BLaER1 treated with 17β-estradiol and CSF1 and Interleukin-3, amounts not matched to agents 10 nM and 100 nM (cell line): ENCODE measurements around the gene GABRG3.

Experiments used
- H3K27ac ChIP-seq, 11 experiments: shearing (Covaris generic); formaldehyde crosslinking; 2 replicates each; pipeline ENCODE4 v1.8.1; 2022
- H3K27me3 ChIP-seq, 11 experiments: shearing (Covaris generic); formaldehyde crosslinking; 2 replicates each; pipeline ENCODE4 v1.8.1; 2022
- H3K36me3 ChIP-seq, 11 experiments: shearing (Covaris generic); formaldehyde crosslinking; 2 replicates each; pipeline ENCODE4 v1.8.1; 2022
- H3K4me1 ChIP-seq, 10 experiments: shearing (Covaris generic); formaldehyde crosslinking; 2 replicates each; pipeline ENCODE4 v1.8.1; 2022
- H3K4me2 ChIP-seq, 11 experiments: shearing (Covaris generic); formaldehyde crosslinking; 2 replicates each; pipeline ENCODE4 v1.8.1; 2022
- H3K4me3 ChIP-seq, 10 experiments: shearing (Covaris generic); formaldehyde crosslinking; 2 replicates each; pipeline ENCODE4 v1.8.1; 2022
- H3K9ac ChIP-seq, 11 experiments: shearing (Covaris generic); formaldehyde crosslinking; 2 replicates each; pipeline ENCODE4 v1.8.1; 2022
- H3K9me3 ChIP-seq, 11 experiments: shearing (Covaris generic); formaldehyde crosslinking; replicated peaks in 1 of 11; 2 replicates each; pipeline ENCODE4 v1.8.1; 2022
- H4K20me1 ChIP-seq, 11 experiments: shearing (Covaris generic); formaldehyde crosslinking; 2 replicates each; pipeline ENCODE4 v1.8.1; 2022
- Cebpa-rat ChIP-seq, 11 experiments: shearing (Covaris generic); IDR thresholded peaks; 2 replicates each; pipeline ENCODE4 v1.8.1; 2022

Gene GABRG3

DNA sequence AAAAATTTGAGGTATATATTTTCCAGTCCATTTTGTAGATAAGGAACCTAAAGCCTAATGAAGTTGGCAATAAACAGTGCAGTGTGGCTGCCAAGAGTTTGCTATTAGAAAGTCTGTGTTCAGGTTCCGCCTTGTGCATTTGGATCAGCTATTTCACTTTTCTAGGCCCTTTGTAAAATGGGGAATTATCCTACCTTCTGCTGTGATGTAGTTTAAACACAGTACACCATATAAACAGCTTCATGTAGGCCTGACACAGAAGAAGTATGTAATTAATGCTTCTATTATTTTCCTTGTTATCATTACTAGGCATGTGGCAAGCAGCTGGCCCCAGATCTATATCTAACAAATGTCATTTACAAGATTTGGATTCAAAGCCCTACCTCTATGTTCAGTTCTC, 456.3 kb downstream of the GABRG3 start:
- H3K4me1 ChIP-seq: no peaks in the 10 kb centered on the region
- no peak overlapping the region for H3K9ac ChIP-seq
- TF ChIP-seq Cebpa-rat (IDR thresholded peaks at IDR 0.05): no peak
- no peaks in the 10 kb centered on the region for H3K36me3 ChIP-seq
- H3K4me3 ChIP-seq: no peak overlapping the region
- peaks cover 0 to 9% (median 6%) of the 10 kb centered on the region in 11 experiments; a peak in 8 of 22 replicates for H3K9me3 ChIP-seq
- H4K20me1 ChIP-seq: no peaks in the 10 kb centered on the region
- H3K27ac ChIP-seq: no peak overlapping the region
- H3K4me2 ChIP-seq: no peak overlapping the region
- no peaks in the 10 kb centered on the region for H3K27me3 ChIP-seq

- no peaks in the 10 kb centered on the region for H3K4me1 ChIP-seq
- H3K27ac ChIP-seq: no peak overlapping the region
- H3K4me3 ChIP-seq: no peak overlapping the region
- peaks cover 3 to 12% (median 8%) of the 10 kb centered on the region in 11 experiments; a peak in 13 of 22 replicates for H3K9me3 ChIP-seq
- no peak for TF ChIP-seq Cebpa-rat (IDR thresholded peaks at IDR 0.05)
- H3K36me3 ChIP-seq: no peaks in the 10 kb centered on the region
- no peak overlapping the region for H3K9ac ChIP-seq
- H3K27me3 ChIP-seq: no peaks in the 10 kb centered on the region
- no peaks in the 10 kb centered on the region for H4K20me1 ChIP-seq
- H3K4me2 ChIP-seq: no peak overlapping the region
Observed at GRCh38 chr15:27428151-27428550, 457.2 kb downstream of the GABRG3 start.

DNA sequence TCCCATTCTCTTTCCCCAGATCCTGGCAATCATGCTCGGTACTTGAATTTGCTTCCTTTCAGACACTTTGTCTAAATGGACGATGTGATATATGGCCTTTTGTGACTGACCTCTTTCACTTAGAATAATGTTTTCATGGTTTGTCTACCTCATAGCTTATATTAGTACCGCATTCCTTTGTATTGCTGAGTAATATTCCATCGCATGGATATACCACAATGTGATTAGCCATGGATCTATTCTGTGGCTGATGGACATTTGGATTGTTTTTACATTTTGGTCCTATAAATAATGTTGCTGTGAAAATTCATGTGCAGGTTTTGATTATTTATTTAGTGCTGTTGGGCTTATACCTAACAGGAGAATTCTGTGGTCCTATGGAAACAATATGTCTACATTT, 458.6 kb downstream of the GABRG3 start:
- no peaks in the 10 kb centered on the region for H3K4me1 ChIP-seq
- H3K27ac ChIP-seq: no peak overlapping the region
- TF ChIP-seq Cebpa-rat (IDR thresholded peaks at IDR 0.05): no peak
- no peaks in the 10 kb centered on the region for H4K20me1 ChIP-seq
- H3K27me3 ChIP-seq: no peaks in the 10 kb centered on the region
- no peak overlapping the region for H3K4me3 ChIP-seq
- H3K36me3 ChIP-seq: no peaks in the 10 kb centered on the region
- H3K9ac ChIP-seq: no peak overlapping the region
- no peak overlapping the region for H3K4me2 ChIP-seq
- H3K9me3 ChIP-seq: peaks cover 3 to 15% (median 9%) of the 10 kb centered on the region in 11 experiments; a peak in 13 of 22 replicates

GRCh38 chr15:27433604-27434003, 462.6 kb downstream of the GABRG3 start:
- H3K9ac ChIP-seq: no peak overlapping the region
- TF ChIP-seq Cebpa-rat (IDR thresholded peaks at IDR 0.05): no peak
- H4K20me1 ChIP-seq: no peaks in the 10 kb centered on the region
- no peaks in the 10 kb centered on the region for H3K36me3 ChIP-seq
- H3K27me3 ChIP-seq: no peaks in the 10 kb centered on the region
- peaks cover 1 to 4% (median 4%) of the 10 kb centered on the region in 10 experiments for H3K4me1 ChIP-seq
- H3K9me3 ChIP-seq: peaks cover 5 to 22% (median 14%) of the 10 kb centered on the region in 11 experiments; a peak in 15 of 22 replicates
- H3K4me2 ChIP-seq: no peak overlapping the region
- no peak overlapping the region for H3K4me3 ChIP-seq
- no peak overlapping the region for H3K27ac ChIP-seq

DNA sequence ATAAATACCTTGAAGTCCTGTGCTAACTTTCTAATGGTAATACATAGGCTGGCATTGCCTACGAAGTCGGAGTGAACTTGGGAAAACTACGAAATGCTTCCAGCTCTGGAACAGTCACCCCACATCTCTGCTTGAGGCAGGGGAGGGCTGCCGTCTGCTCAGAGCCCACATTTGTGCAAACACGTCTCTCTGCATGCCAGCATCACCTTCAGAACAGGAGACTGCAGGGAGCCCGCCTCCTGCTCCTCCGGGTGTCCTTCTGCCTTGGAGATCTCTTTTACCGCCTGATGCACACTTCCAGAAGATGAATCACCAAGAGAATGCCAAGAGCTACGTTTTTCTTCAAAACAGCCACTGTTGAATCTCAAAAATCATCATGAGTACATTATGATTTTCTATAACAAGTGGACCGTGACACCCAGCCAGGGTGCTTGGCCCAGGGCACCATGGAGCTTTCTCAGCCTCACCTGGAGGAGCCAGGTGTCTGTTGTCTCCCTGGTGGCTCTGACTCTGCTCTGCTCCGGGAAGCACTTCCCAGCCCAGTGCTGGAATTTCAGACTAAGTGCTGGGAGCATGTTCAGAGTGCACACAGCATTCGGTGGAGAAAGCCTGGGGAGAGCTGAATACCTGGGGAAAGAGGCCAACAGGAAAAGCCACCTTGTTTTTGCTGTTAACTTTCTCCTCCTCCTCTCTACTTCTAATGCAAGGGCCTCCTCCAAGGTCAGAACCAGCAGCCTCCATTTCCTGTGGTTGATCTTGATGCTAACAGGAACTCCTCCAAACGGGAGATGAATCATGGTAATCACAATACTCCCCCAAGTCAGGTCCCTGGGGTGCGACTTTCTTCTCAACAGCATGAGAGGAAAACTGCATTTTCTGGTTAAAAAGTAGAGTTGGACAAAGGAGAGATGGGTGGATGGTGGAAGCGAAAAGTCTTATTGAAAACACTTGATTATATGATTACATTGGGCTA, 467.7 kb downstream of the GABRG3 start:
- Histone ChIP-seq H3K27ac (peak overlapping the region in 3 of 11 experiments; percentile 1 to 20 (median 15); a peak in 1 of 22 replicates), H4K20me1 (no peaks in the 10 kb centered on the region), H3K36me3 (no peaks in the 10 kb centered on the region), H3K4me2 (peak overlapping the region; percentile 35 to 78 (median 70)), H3K9me3 (peaks cover 0 to 11% (median 6%) of the 10 kb centered on the region in 11 experiments; a peak in 6 of 22 replicates), H3K4me1 (peaks cover 6 to 14% (median 12%) of the 10 kb centered on the region in 10 experiments), H3K9ac (no peak overlapping the region), H3K27me3 (no peaks in the 10 kb centered on the region), H3K4me3 (no peak overlapping the region)
- no peak for TF ChIP-seq Cebpa-rat (IDR thresholded peaks at IDR 0.05)

GRCh38 chr15:27441120-27441519, 470.1 kb downstream of the GABRG3 start:
- Histone ChIP-seq H3K4me2 (no peak overlapping the region), H4K20me1 (no peaks in the 10 kb centered on the region), H3K36me3 (no peaks in the 10 kb centered on the region), H3K9me3 (peaks cover 0 to 5% (median under 1%) of the 10 kb centered on the region in 11 experiments; a peak in 6 of 22 replicates), H3K27me3 (no peaks in the 10 kb centered on the region), H3K4me1 (peaks cover 6 to 14% (median 12%) of the 10 kb centered on the region in 10 experiments), H3K4me3 (no peak overlapping the region), H3K27ac (no peak overlapping the region), H3K9ac (no peak overlapping the region)
- TF ChIP-seq Cebpa-rat (IDR thresholded peaks at IDR 0.05): no peak

DNA sequence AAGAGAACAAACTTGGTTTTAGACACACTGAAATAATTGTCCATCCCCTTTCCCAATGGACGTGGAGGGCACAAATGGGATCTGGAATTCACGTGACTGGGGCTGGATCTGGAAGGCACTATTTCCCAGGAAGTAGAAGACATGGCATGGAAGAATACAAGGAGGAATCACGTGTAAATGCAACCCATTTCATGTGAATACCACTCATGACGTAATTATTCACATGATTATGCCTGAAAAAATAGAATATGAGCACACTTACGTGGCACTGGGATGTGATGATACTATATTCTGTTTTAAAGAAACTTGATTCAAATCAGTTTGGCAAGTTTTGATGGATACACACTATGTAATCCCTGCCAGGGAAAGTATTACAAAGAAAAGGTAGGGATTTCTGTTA, 477.3 kb downstream of the GABRG3 start:
- Histone ChIP-seq H3K27me3 (no peaks in the 10 kb centered on the region), H3K4me3 (no peak overlapping the region), H3K4me2 (no peak overlapping the region), H4K20me1 (no peaks in the 10 kb centered on the region), H3K27ac (no peak overlapping the region), H3K4me1 (no peaks in the 10 kb centered on the region), H3K9me3 (peaks cover 0 to 10% (median 7%) of the 10 kb centered on the region in 11 experiments; a peak in 6 of 22 replicates), H3K36me3 (no peaks in the 10 kb centered on the region), H3K9ac (no peak overlapping the region)
- TF ChIP-seq Cebpa-rat (IDR thresholded peaks at IDR 0.05): no peak

DNA sequence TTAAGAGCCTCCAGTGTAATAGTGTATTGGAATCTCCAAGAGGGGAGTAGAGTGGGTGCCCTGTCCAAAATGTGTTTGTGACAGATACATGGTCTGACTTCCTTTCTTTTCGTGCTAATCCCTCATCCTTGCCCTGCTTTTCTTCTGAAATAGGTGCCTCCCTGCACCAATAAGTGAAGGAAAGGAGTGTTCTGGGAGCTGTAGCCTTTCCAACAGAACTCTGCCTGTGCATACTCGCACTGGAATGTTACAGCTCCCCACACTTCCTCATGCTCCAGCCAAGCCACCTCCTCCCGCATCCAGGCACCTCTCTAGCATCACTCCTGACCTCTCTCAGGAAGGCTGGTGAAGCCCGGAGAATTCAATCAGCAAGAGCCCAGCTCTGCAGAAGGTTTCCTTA, 478.0 kb downstream of the GABRG3 start:
- Histone ChIP-seq H3K9ac (no peak overlapping the region), H3K4me1 (no peaks in the 10 kb centered on the region), H3K4me3 (no peak overlapping the region), H4K20me1 (no peaks in the 10 kb centered on the region), H3K27me3 (no peaks in the 10 kb centered on the region), H3K36me3 (no peaks in the 10 kb centered on the region), H3K9me3 (peaks cover 0 to 10% (median 7%) of the 10 kb centered on the region in 11 experiments; a peak in 6 of 22 replicates), H3K4me2 (no peak overlapping the region), H3K27ac (no peak overlapping the region)
- TF ChIP-seq Cebpa-rat (IDR thresholded peaks at IDR 0.05): no peak

GRCh38 chr15:27449941-27450340, 479.0 kb downstream of the GABRG3 start:
- no peak overlapping the region for H3K4me3 ChIP-seq
- no peak for TF ChIP-seq Cebpa-rat (IDR thresholded peaks at IDR 0.05)
- H4K20me1 ChIP-seq: no peaks in the 10 kb centered on the region
- H3K27me3 ChIP-seq: no peaks in the 10 kb centered on the region
- H3K27ac ChIP-seq: no peak overlapping the region
- no peak overlapping the region for H3K4me2 ChIP-seq
- no peaks in the 10 kb centered on the region for H3K4me1 ChIP-seq
- H3K9ac ChIP-seq: no peak overlapping the region
- peaks cover 0 to 10% (median 7%) of the 10 kb centered on the region in 11 experiments; a peak in 6 of 22 replicates for H3K9me3 ChIP-seq
- H3K36me3 ChIP-seq: no peaks in the 10 kb centered on the region
